A673 (cell line): ENCODE results near the gene AAGAB.

ENCODE experiments used
- CTCF ChIP-seq: fragments of 300-800, 200-600 bp; sonication (generic); conservative IDR thresholded peaks from 2 replicates; pipeline ENCODE4 v1.5.1; 2017; ENCODE audit warnings: low read depth, mild to moderate bottlenecking, antibody characterized with exemption, low read length, moderate library complexity, mixed read lengths
- EZH2 ChIP-seq: fragments of 200-600 bp; sonication (generic); IDR thresholded peaks from 2 replicates; pipeline ENCODE4 v1.6.1; 2017; ENCODE audit warnings: borderline replicate concordance, low read depth, mild to moderate bottlenecking, mixed read lengths, antibody characterized with exemption, low read length; ENCODE audit not compliant: poor library complexity, severe bottlenecking

DNA sequence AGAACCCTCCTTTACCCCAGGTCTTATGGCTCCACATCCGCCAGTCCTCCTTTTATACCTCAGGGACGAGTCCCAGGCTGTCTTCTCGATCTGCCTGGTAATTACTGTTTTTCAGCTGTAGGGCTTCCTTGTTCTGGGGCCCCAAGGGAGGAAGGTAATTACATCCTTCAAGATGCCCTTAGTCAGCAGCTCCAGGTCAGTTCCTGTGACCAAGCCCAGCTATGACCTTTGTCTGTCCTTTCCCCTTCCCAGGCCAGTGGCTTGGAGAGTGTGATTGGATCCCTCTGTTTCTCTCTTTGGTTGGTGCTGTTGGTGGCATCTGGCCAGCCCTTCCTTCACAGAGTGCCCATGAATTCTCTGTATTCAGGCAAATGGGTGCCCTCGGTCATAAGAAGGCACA lies 92.6 kb downstream of the AAGAB start:
- TF ChIP-seq CTCF (no peak), EZH2 (no peak)
